H1 (cell line): ENCODE results near the gene CHD2. TPM values are rescaled to one million over a fixed set of nuclear protein-coding genes. Genes with fewer than 3 reads are reported as not detected.

ENCODE experiments used
- CTCF ChIA-PET: fragments of 300-600 bp; sonication (Branson Sonifier 250); formaldehyde crosslinking; loops from one replicate; lab custom pipeline; 2021; ENCODE audit not compliant: partially characterized antibody; lab: Charles Lee
- POLR2A ChIA-PET: fragments of 300-600 bp; sonication (Branson Sonifier 250); formaldehyde crosslinking; loops from one replicate; lab custom pipeline; 2021; ENCODE audit warnings: inconsistent platforms; ENCODE audit not compliant: partially characterized antibody; lab: Charles Lee
- DNase-seq, 2 experiments: peaks; one replicate each; pipeline versions ENCODE4 v3.0.0 to v3.0.0-alpha.2; 2010 to 2022; ENCODE audit warnings: low spot score in 2 of 2, low read depth in 1 of 2, mixed read lengths in 1 of 2
- FAIRE-seq: peaks from 2 replicates; lab custom pipeline; 2011; peaks lifted over from hg19 to GRCh38; lab: Jason Lieb, UNC
- H2AFZ ChIP-seq: 2 replicates; pipeline ENCODE4 v1.8.1; 2012; ENCODE audit warnings: low read length, inconsistent platforms
- H2AK5ac ChIP-seq: 2 replicates; pipeline ENCODE4 v1.6.1; 2013; ENCODE audit warnings: low read depth, low read length
- H2BK120ac ChIP-seq: replicated peaks from 2 replicates; pipeline ENCODE3; 2013; ENCODE audit warnings: low read depth, low read length, inconsistent platforms
- H2BK12ac ChIP-seq: 2 replicates; pipeline ENCODE4 v1.6.1; 2013; ENCODE audit warnings: low read depth, low read length
- H2BK15ac ChIP-seq: 2 replicates; pipeline ENCODE4 v1.6.1; 2013; ENCODE audit warnings: low read length
- H2BK20ac ChIP-seq: 2 replicates; pipeline ENCODE4 v1.6.1; 2013; ENCODE audit warnings: low read length
- H2BK5ac ChIP-seq: 2 replicates; pipeline ENCODE4 v1.6.1; 2013; ENCODE audit warnings: low read depth, low read length
- H3K14ac ChIP-seq: 2 replicates; pipeline ENCODE4 v1.6.1; 2013; ENCODE audit warnings: inconsistent platforms; ENCODE audit not compliant: insufficient read length
- H3K18ac ChIP-seq: 2 replicates; pipeline ENCODE4 v1.6.1; 2013; ENCODE audit warnings: low read length; ENCODE audit errors: extremely low read depth
- H3K23ac ChIP-seq: 2 replicates; pipeline ENCODE4 v1.6.1; 2013; ENCODE audit warnings: inconsistent platforms; ENCODE audit not compliant: insufficient read length
- H3K23me2 ChIP-seq: 2 replicates; pipeline ENCODE4 v1.6.1; 2013; ENCODE audit warnings: low read depth, low read length
- H3K27ac ChIP-seq: 2 replicates; pipeline ENCODE4 v1.6.1; 2011; ENCODE audit warnings: low read depth, low read length, inconsistent platforms
- H3K27me3 ChIP-seq, 4 experiments: replicated peaks in 1 of 4; 1 replicate in 1 of 4; 2 replicates in 3 of 4; pipeline versions ENCODE4 v1.6.1 to v1.8.1; 2011 to 2013; ENCODE audit warnings: low read length in 3 of 4, mild to moderate bottlenecking in 3 of 4, inconsistent platforms in 2 of 4, mixed read lengths in 2 of 4, moderate library complexity in 1 of 4; ENCODE audit not compliant: control insufficient read depth in 3 of 4, insufficient read depth in 3 of 4; ENCODE audit errors: extremely low read depth in 1 of 4
- H3K36me3 ChIP-seq, 4 experiments: 2 replicates each; pipeline versions ENCODE4 v1.6.1 to v1.8.1; 2011 to 2013; ENCODE audit warnings: mild to moderate bottlenecking in 4 of 4, low read length in 3 of 4, moderate library complexity in 2 of 4, control low read depth in 1 of 4, inconsistent platforms in 1 of 4; ENCODE audit not compliant: insufficient read depth in 4 of 4, control insufficient read depth in 2 of 4
- H3K4ac ChIP-seq: replicated peaks from 2 replicates; pipeline ENCODE3; 2013; ENCODE audit warnings: low read length, low read depth, mixed read lengths, inconsistent platforms; ENCODE audit not compliant: insufficient read length
- H3K4me1 ChIP-seq, 4 experiments: replicated peaks in 1 of 4; 1 replicate in 1 of 4; 2 replicates in 3 of 4; pipeline versions ENCODE4 v1.6.1 to v1.8.1; 2011 to 2013; ENCODE audit warnings: low read length in 3 of 4, inconsistent platforms in 2 of 4, mixed read lengths in 1 of 4; ENCODE audit not compliant: insufficient read depth in 4 of 4, control insufficient read depth in 3 of 4
- H3K4me2 ChIP-seq, 2 experiments: 2 replicates each; pipeline versions ENCODE4 v1.6.1 to v1.8.1; 2011 to 2013; ENCODE audit warnings: low read depth in 2 of 2, low read length in 2 of 2, control low read depth in 1 of 2, inconsistent platforms in 1 of 2, mild to moderate bottlenecking in 1 of 2; ENCODE audit not compliant: insufficient read depth in 1 of 2
- H3K4me3 ChIP-seq, 4 experiments: fragments of 200-600, 300-600 bp in 1 of 4; sonication (generic), shearing (Covaris generic), sonication (Bioruptor Twin) in 1 of 4; 2 replicates each; pipeline versions ENCODE4 v1.5.1 to v1.8.1; 2011 to 2016; ENCODE audit warnings: low read length in 4 of 4, low read depth in 3 of 4, control low read depth in 2 of 4, inconsistent platforms in 2 of 4, mild to moderate bottlenecking in 2 of 4, mixed read lengths in 1 of 4, moderate library complexity in 1 of 4; ENCODE audit not compliant: insufficient read depth in 2 of 4; ENCODE audit errors: extremely low read depth in 1 of 4
- H3K56ac ChIP-seq: replicated peaks from 2 replicates; pipeline ENCODE3; 2013; ENCODE audit warnings: low read depth, mild to moderate bottlenecking, mixed read lengths, low read length, inconsistent platforms; ENCODE audit not compliant: insufficient read length
- H3K79me1 ChIP-seq: 2 replicates; pipeline ENCODE4 v1.6.1; 2013; ENCODE audit warnings: low read depth, low read length, control low read depth
- H3K79me2 ChIP-seq, 2 experiments: 2 replicates each; pipeline versions ENCODE4 v1.6.1 to v1.8.1; 2012 to 2013; ENCODE audit warnings: low read length in 2 of 2, mild to moderate bottlenecking in 2 of 2, inconsistent platforms in 1 of 2; ENCODE audit not compliant: insufficient read depth in 2 of 2, control insufficient read depth in 1 of 2
- H3K9ac ChIP-seq, 4 experiments: replicated peaks in 1 of 4; 1 replicate in 1 of 4; 2 replicates in 3 of 4; pipeline versions ENCODE4 v1.6.1 to v1.8.1; 2011 to 2013; ENCODE audit warnings: low read depth in 3 of 4, low read length in 3 of 4, control low read depth in 2 of 4, mild to moderate bottlenecking in 2 of 4, moderate library complexity in 2 of 4, inconsistent platforms in 1 of 4; ENCODE audit errors: extremely low read depth in 1 of 4
- H3K9me3 ChIP-seq, 2 experiments: 2 replicates each; pipeline versions ENCODE4 v1.6.1 to v1.8.1; 2012 to 2013; ENCODE audit warnings: mild to moderate bottlenecking in 2 of 2, moderate library complexity in 2 of 2, control low read depth in 1 of 2, inconsistent platforms in 1 of 2, low read depth in 1 of 2, low read length in 1 of 2, mixed read lengths in 1 of 2; ENCODE audit not compliant: insufficient read depth in 2 of 2
- H4K20me1 ChIP-seq, 2 experiments: replicated peaks in 1 of 2; 2 replicates each; pipeline versions ENCODE3 to v1.8.1; 2011 to 2013; ENCODE audit warnings: inconsistent platforms in 2 of 2, low read length in 2 of 2, mild to moderate bottlenecking in 1 of 2; ENCODE audit not compliant: insufficient read depth in 2 of 2, control insufficient read depth in 1 of 2
- H4K5ac ChIP-seq: 2 replicates; pipeline ENCODE4 v1.6.1; 2013; ENCODE audit warnings: low read length, low read depth, mixed read lengths, inconsistent platforms; ENCODE audit not compliant: insufficient read length
- H4K8ac ChIP-seq: 2 replicates; pipeline ENCODE4 v1.8.0; 2013; ENCODE audit warnings: mild to moderate bottlenecking, moderate library complexity, low read length, inconsistent platforms; ENCODE audit not compliant: insufficient read depth; ENCODE audit errors: extremely low read depth
- H4K91ac ChIP-seq: replicated peaks from 2 replicates; pipeline ENCODE3; 2013; ENCODE audit warnings: low read length, mixed read lengths, inconsistent platforms; ENCODE audit not compliant: insufficient read length
- ATF2 ChIP-seq: IDR thresholded peaks from 2 replicates; pipeline ENCODE4 v1.6.1; 2012; ENCODE audit warnings: low read length, inconsistent platforms
- BCL11A ChIP-seq, 2 experiments: IDR thresholded peaks; one replicate each; pipeline ENCODE4 v1.6.1; 2011; ENCODE audit warnings: low read depth in 2 of 2, low read length in 2 of 2, mild to moderate bottlenecking in 2 of 2
- CREB1 ChIP-seq: IDR thresholded peaks from 2 replicates; pipeline ENCODE4 v1.6.1; 2012; ENCODE audit warnings: inconsistent platforms
- KDM5A ChIP-seq: fragments of 200-600 bp; IDR thresholded peaks from 2 replicates; pipeline ENCODE4 v1.7.1; 2012; ENCODE audit warnings: mild to moderate bottlenecking, low read length, inconsistent platforms, mixed read lengths
- NRF1 ChIP-seq: IDR thresholded peaks from 2 replicates; pipeline ENCODE4 v1.6.1; 2011; ENCODE audit warnings: mild to moderate bottlenecking, low read depth, low read length, improper control_type of control experiment
- SIN3A ChIP-seq, 2 experiments: IDR thresholded peaks in 1 of 2; conservative IDR thresholded peaks in 1 of 2; 2 replicates each; pipeline ENCODE4 v1.6.1; 2011 to 2012; ENCODE audit warnings: low read length in 2 of 2, improper control_type of control experiment in 1 of 2, low read depth in 1 of 2, mild to moderate bottlenecking in 1 of 2
- SIRT6 ChIP-seq: IDR thresholded peaks from one replicate; pipeline ENCODE4 v1.7.1; 2012; ENCODE audit warnings: low read length, inconsistent platforms
- SP1 ChIP-seq: IDR thresholded peaks from 2 replicates; pipeline ENCODE4 v1.6.1; 2011; ENCODE audit warnings: low read depth, low read length
- whole genome bisulfite sequencing, 2 experiments: shearing (Covaris generic) in 1 of 2; methylation state at CpG; one replicate each; pipeline versions ENCODE4 v1.1.6 to v1.1.7; 2013 to 2015; ENCODE audit warnings: low lambda C conversion rate in 2 of 2, mixed read lengths in 2 of 2, inconsistent platforms in 1 of 2, low coverage in 1 of 2, missing lambda C conversion rate in 1 of 2; ENCODE audit not compliant: insufficient replicate concordance in 2 of 2, insufficient coverage in 1 of 2, insufficient read length in 1 of 2; ENCODE audit errors: extremely low coverage in 1 of 2, missing lambda C conversion rate in 1 of 2; 5-methylcytosine and 5-hydroxymethylcytosine counted together
- polyA plus RNA-seq, 7 experiments: library from polyadenylated mRNA; depleted of rRNA in 3 of 7; stranded (reverse) in 5 of 7; unstranded in 2 of 7; fragments of >200 nt in 5 of 7; fragments of 200-250 nt in 2 of 7; gene quantifications; 1 replicate in 5 of 7; 2 replicates in 1 of 7; 4 replicates in 1 of 7; pipeline versions ENCODE4 v1.2.1 to v1.2.3, GENCODE V29; 2011 to 2013; ENCODE audit warnings: missing spikeins in 2 of 7, mixed read lengths in 2 of 7
- total RNA-seq: library from RNA; stranded (reverse); fragmentation: NEBNext Ultra II Directional; extraction: Animal tissue kit (Norgen Biotek cat#: 25700); gene quantifications from 2 replicates; pipeline ENCODE4 v1.2.1, GENCODE V29; 2021

Gene CHD2
- total and polyA plus RNA-seq, 2 of the 8 experiments (the other 6 are each of a cell fraction or from before 2014, with no cell fraction given), result 28.8 to 70.0 TPM

GRCh38 chr15:92921215-92922131 lies 21.3 kb downstream of the CHD2 start:
- H3K27ac ChIP-seq, result no peak overlapping the region
- peaks cover 3 to 31% (median 18%) of the 10 kb centered on the region in 4 experiments for H3K36me3 ChIP-seq
- H3K9me3 ChIP-seq, result no peaks in the 10 kb centered on the region
- ChIA-PET POLR2A (interaction anchor here (0.9 to 2.1 kb wide), 7 partner anchors 9 to 112 kb away, joined by 3 to 9 read pairs (median 5); partner anchors contain the start of gene CHD2), CTCF (interaction anchor here (0.5 to 6.8 kb wide), 18 partner anchors 9 to 124 kb away, joined by 3 to 52 read pairs (median 4); partner anchors contain the start of gene CHD2)
- no peak overlapping the region for H4K8ac ChIP-seq
- no peak overlapping the region for H4K91ac ChIP-seq
- peaks cover 5 to 15% of the 10 kb centered on the region in 2 experiments for H4K20me1 ChIP-seq
- H3K79me2 ChIP-seq, result peaks cover 12 to 84% of the 10 kb centered on the region in 2 experiments
- H3K18ac ChIP-seq, result no peak overlapping the region
- H3K23me2 ChIP-seq, result no peaks in the 10 kb centered on the region
- no peak overlapping the region for H3K4me3 ChIP-seq
- no peak overlapping the region for H2AFZ ChIP-seq
- 91% methylated on average over 4 of the region's 4 CpGs; no CpG with 5 or more reads in 1 of the 2 experiments for WGBS, 2 experiments
- H2BK5ac ChIP-seq, result no peak overlapping the region
- DNase-seq, result no peak
- no peaks in the 10 kb centered on the region for H3K27me3 ChIP-seq
- H3K4me2 ChIP-seq, result no peak overlapping the region
- H2BK20ac ChIP-seq, result no peak overlapping the region
- H2BK120ac ChIP-seq, result no peak overlapping the region
- no peak overlapping the region for H3K4ac ChIP-seq
- H3K23ac ChIP-seq, result no peak overlapping the region
- no peak overlapping the region for H3K56ac ChIP-seq
- H3K4me1 ChIP-seq, result peaks cover 0 to 11% (median 8%) of the 10 kb centered on the region in 4 experiments; a peak in 5 of 7 replicates
- no peak overlapping the region for H2BK15ac ChIP-seq
- no peak overlapping the region; a peak in 1 of 7 replicates for H3K9ac ChIP-seq
- H3K79me1 ChIP-seq, result peaks cover 7% of the 10 kb centered on the region; the same call in 1 of the 2 replicates
- no peak overlapping the region for H3K14ac ChIP-seq
- H4K5ac ChIP-seq, result no peak overlapping the region
- FAIRE-seq, result no peak
- no peak overlapping the region for H2BK12ac ChIP-seq
- H2AK5ac ChIP-seq, result no peak overlapping the region
- TF ChIP-seq NRF1 (no peak), SIRT6 (no peak), ATF2 (no peak), KDM5A (no peak), SIN3A (conservative IDR thresholded peaks at IDR 0.05 in 1 of 2, IDR thresholded peaks at IDR 0.05 in 1 of 2; ENCODE audit: low read depth in 1 of 2, low read length in 2 of 2) (no peak), CREB1 (no peak), BCL11A (IDR thresholded peaks at IDR 0.05; ENCODE audit: low read depth in 2 of 2, low read length in 2 of 2) (no peak), SP1 (no peak)
